HEK293 (cell line): ENCODE results near the gene TREX2.

ENCODE experiments used
- CTCF ChIA-PET: fragments of 350-600 bp; formaldehyde crosslinking; extraction: SDS; loops from one replicate; lab custom pipeline; 2021; ENCODE audit warnings: antibody characterized with exemption; lab: Yijun Ruan, JAX
- POLR2A ChIA-PET: fragments of 300-600 bp; formaldehyde crosslinking; extraction: SDS; loops from one replicate; lab custom pipeline; 2020; ENCODE audit warnings: antibody characterized with exemption, inconsistent platforms; lab: Yijun Ruan, JAX
- H3K27ac ChIP-seq: fragments of 200-500 bp; sonication (Bioruptor generic); 2 replicates; pipeline ENCODE4 v1.5.1; 2014; ENCODE audit warnings: low read depth, low read length, control low read depth, inconsistent platforms; ENCODE audit errors: extremely low read depth
- H3K36me3 ChIP-seq, 2 experiments: fragments of 200-500 bp in 1 of 2; sonication (Bioruptor generic) in 1 of 2; 1 replicate in 1 of 2; 2 replicates in 1 of 2; pipeline ENCODE4 v1.5.1; 2014 to 2017; ENCODE audit warnings: inconsistent platforms in 2 of 2, low read length in 2 of 2; ENCODE audit not compliant: control insufficient read depth in 2 of 2, insufficient read depth in 1 of 2
- H3K4me1 ChIP-seq: fragments of 200-500 bp; sonication (Bioruptor generic); 2 replicates; pipeline ENCODE4 v1.5.1; 2014; ENCODE audit warnings: mild to moderate bottlenecking, low read length, inconsistent platforms; ENCODE audit not compliant: control insufficient read depth, insufficient read depth
- H3K4me3 ChIP-seq: 2 replicates; pipeline ENCODE4 v1.5.1; 2011; ENCODE audit warnings: low read depth, mild to moderate bottlenecking, control low read depth, low read length, moderate library complexity
- H3K9me3 ChIP-seq: fragments of 200-500 bp; sonication (Bioruptor generic); 2 replicates; pipeline ENCODE4 v1.5.1; 2014; ENCODE audit warnings: low read depth, low read length, inconsistent platforms; ENCODE audit not compliant: control insufficient read depth, insufficient read depth
- KLF1 ChIP-seq: fragments of 450-650 bp; formaldehyde crosslinking; IDR thresholded peaks from 2 replicates; pipeline ENCODE4 v1.5.1; 2016; ENCODE audit warnings: missing biosample characterization, missing genetic modification characterization
- ZBTB8A ChIP-seq: fragments of 450-650 bp; formaldehyde crosslinking; IDR thresholded peaks from 2 replicates; pipeline ENCODE4 v1.5.1; 2016; ENCODE audit warnings: missing biosample characterization, missing genetic modification characterization
- ZNF10 ChIP-seq: fragments of 450-650 bp; formaldehyde crosslinking; IDR thresholded peaks from 2 replicates; pipeline ENCODE4 v1.5.1; 2017; ENCODE audit warnings: missing biosample characterization, missing genetic modification characterization
- ZNF175 ChIP-seq: fragments of 450-650 bp; formaldehyde crosslinking; IDR thresholded peaks from 2 replicates; pipeline ENCODE4 v1.5.1; 2016; ENCODE audit warnings: missing biosample characterization, missing genetic modification characterization
- ZNF248 ChIP-seq: fragments of 450-650 bp; formaldehyde crosslinking; IDR thresholded peaks from 2 replicates; pipeline ENCODE4 v1.5.1; 2017; ENCODE audit warnings: missing biosample characterization, missing genetic modification characterization
- ZNF302 ChIP-seq: fragments of 450-650 bp; formaldehyde crosslinking; IDR thresholded peaks from 2 replicates; pipeline ENCODE4 v1.5.1; 2016; ENCODE audit warnings: missing biosample characterization, missing genetic modification characterization, low read depth
- ZNF335 ChIP-seq: fragments of 450-650 bp; formaldehyde crosslinking; conservative IDR thresholded peaks from 2 replicates; pipeline ENCODE4 v1.5.1; 2016; ENCODE audit warnings: missing biosample characterization, missing genetic modification characterization
- ZNF423 ChIP-seq: fragments of 450-650 bp; formaldehyde crosslinking; IDR thresholded peaks from 2 replicates; pipeline ENCODE4 v1.5.1; 2016; ENCODE audit warnings: missing biosample characterization, missing genetic modification characterization
- ZNF664 ChIP-seq: fragments of 450-650 bp; formaldehyde crosslinking; IDR thresholded peaks from 2 replicates; pipeline ENCODE4 v1.5.1; 2016; ENCODE audit warnings: missing biosample characterization, missing genetic modification characterization
- ZNF670 ChIP-seq: fragments of 450-650 bp; formaldehyde crosslinking; IDR thresholded peaks from 2 replicates; pipeline ENCODE4 v1.5.1; 2016; ENCODE audit warnings: missing biosample characterization, missing genetic modification characterization, low read depth
- ZNF76 ChIP-seq: fragments of 450-650 bp; formaldehyde crosslinking; IDR thresholded peaks from 2 replicates; pipeline ENCODE4; 2016; ENCODE audit warnings: low read depth, missing biosample characterization, missing genetic modification characterization, borderline replicate concordance
- ZNF830 ChIP-seq: fragments of 450-650 bp; IDR thresholded peaks from 2 replicates; pipeline ENCODE4 v1.5.0; 2018; ENCODE audit warnings: missing biosample characterization, missing genetic modification characterization, low read depth, mild to moderate bottlenecking, moderate library complexity
- TF ChIP-seq, protein P1 (sequence below): fragments of 450-650 bp; formaldehyde crosslinking; IDR thresholded peaks from 2 replicates; pipeline ENCODE4 v1.5.0; 2017; ENCODE audit warnings: missing biosample characterization, missing genetic modification characterization, borderline replicate concordance
- TF ChIP-seq, protein P2 (sequence below): fragments of 450-650 bp; formaldehyde crosslinking; IDR thresholded peaks from 2 replicates; pipeline ENCODE4 v1.5.1; 2016; ENCODE audit warnings: missing biosample characterization, missing genetic modification characterization

Gene TREX2

GRCh38 chrX:153455571-153455970, 9.7 kb upstream of the TREX2 start:
- peaks cover 5 to 41% of the 10 kb centered on the region in 2 experiments; a peak in 2 of 3 replicates for H3K36me3 ChIP-seq
- CTCF ChIA-PET = no interaction called here
- TF ChIP-seq ZNF670 (tag by site-specific recombination) = no peak
- no peak for TF ChIP-seq ZNF302
- TF ChIP-seq ZNF248 = no peak
- no peak for TF ChIP-seq ZNF335 (tag by site-specific recombination)
- TF ChIP-seq, protein P1, sequence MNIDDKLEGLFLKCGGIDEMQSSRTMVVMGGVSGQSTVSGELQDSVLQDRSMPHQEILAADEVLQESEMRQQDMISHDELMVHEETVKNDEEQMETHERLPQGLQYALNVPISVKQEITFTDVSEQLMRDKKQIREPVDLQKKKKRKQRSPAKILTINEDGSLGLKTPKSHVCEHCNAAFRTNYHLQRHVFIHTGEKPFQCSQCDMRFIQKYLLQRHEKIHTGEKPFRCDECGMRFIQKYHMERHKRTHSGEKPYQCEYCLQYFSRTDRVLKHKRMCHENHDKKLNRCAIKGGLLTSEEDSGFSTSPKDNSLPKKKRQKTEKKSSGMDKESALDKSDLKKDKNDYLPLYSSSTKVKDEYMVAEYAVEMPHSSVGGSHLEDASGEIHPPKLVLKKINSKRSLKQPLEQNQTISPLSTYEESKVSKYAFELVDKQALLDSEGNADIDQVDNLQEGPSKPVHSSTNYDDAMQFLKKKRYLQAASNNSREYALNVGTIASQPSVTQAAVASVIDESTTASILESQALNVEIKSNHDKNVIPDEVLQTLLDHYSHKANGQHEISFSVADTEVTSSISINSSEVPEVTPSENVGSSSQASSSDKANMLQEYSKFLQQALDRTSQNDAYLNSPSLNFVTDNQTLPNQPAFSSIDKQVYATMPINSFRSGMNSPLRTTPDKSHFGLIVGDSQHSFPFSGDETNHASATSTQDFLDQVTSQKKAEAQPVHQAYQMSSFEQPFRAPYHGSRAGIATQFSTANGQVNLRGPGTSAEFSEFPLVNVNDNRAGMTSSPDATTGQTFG (tag by site-specific recombination) = no peak
- H3K27ac ChIP-seq = no peak overlapping the region
- no peaks in the 10 kb centered on the region for H3K9me3 ChIP-seq
- POLR2A ChIA-PET = interaction anchor here (0.6 kb wide), 1 partner anchor 18 kb away, joined by 6 read pairs; no protein-coding TSS in a partner anchor
- H3K4me3 ChIP-seq = no peak overlapping the region
- no peaks in the 10 kb centered on the region for H3K4me1 ChIP-seq

- CTCF ChIA-PET = no interaction called here
- no peaks in the 10 kb centered on the region for H3K9me3 ChIP-seq
- POLR2A ChIA-PET = no interaction called here
- H3K27ac ChIP-seq = no peak overlapping the region
- H3K4me3 ChIP-seq = no peak overlapping the region
- TF ChIP-seq ZNF830 (tag by site-specific recombination) = no peak
- no peaks in the 10 kb centered on the region for H3K4me1 ChIP-seq
- peaks cover 5 to 37% of the 10 kb centered on the region in 2 experiments; a peak in 2 of 3 replicates for H3K36me3 ChIP-seq
Observed at GRCh38 chrX:153454901-153455550, 9.2 kb upstream of the TREX2 start.

GRCh38 chrX:153450949-153451277, 5.1 kb upstream of the TREX2 start:
- CTCF ChIA-PET = interaction anchor here (0.6 kb wide), 1 partner anchor 65 kb away, joined by 3 read pairs; no protein-coding TSS in a partner anchor
- TF ChIP-seq ZNF664 = no peak
- TF ChIP-seq ZNF423 (tag by site-specific recombination) = no peak
- no peak for TF ChIP-seq ZNF76
- TF ChIP-seq, protein P2, sequence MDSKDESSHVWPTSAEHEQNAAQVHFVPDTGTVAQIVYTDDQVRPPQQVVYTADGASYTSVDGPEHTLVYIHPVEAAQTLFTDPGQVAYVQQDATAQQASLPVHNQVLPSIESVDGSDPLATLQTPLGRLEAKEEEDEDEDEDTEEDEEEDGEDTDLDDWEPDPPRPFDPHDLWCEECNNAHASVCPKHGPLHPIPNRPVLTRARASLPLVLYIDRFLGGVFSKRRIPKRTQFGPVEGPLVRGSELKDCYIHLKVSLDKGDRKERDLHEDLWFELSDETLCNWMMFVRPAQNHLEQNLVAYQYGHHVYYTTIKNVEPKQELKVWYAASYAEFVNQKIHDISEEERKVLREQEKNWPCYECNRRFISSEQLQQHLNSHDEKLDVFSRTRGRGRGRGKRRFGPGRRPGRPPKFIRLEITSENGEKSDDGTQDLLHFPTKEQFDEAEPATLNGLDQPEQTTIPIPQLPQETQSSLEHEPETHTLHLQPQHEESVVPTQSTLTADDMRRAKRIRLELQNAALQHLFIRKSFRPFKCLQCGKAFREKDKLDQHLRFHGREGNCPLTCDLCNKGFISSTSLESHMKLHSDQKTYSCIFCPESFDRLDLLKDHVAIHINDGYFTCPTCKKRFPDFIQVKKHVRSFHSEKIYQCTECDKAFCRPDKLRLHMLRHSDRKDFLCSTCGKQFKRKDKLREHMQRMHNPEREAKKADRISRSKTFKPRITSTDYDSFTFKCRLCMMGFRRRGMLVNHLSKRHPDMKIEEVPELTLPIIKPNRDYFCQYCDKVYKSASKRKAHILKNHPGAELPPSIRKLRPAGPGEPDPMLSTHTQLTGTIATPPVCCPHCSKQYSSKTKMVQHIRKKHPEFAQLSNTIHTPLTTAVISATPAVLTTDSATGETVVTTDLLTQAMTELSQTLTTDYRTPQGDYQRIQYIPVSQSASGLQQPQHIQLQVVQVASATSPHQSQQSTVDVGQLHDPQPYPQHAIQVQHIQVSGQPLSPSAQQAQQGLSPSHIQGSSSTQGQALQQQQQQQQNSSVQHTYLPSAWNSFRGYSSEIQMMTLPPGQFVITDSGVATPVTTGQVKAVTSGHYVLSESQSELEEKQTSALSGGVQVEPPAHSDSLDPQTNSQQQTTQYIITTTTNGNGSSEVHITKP = no peak
- no peak for TF ChIP-seq ZNF10 (tag by site-specific recombination)
- TF ChIP-seq ZNF830 (tag by site-specific recombination) = no peak
- no peak for TF ChIP-seq ZNF175
- no peak for TF ChIP-seq ZBTB8A (tag by site-specific recombination)
- TF ChIP-seq KLF1 (tag by site-specific recombination) = no peak
- H3K9me3 ChIP-seq = no peaks in the 10 kb centered on the region
- POLR2A ChIA-PET = no interaction called here
- no peak overlapping the region for H3K27ac ChIP-seq
- H3K4me3 ChIP-seq = no peak overlapping the region
- no peaks in the 10 kb centered on the region for H3K4me1 ChIP-seq
- H3K36me3 ChIP-seq = peaks cover 0 to 30% of the 10 kb centered on the region in 2 experiments; a peak in 2 of 3 replicates
